CD14-positive monocyte (primary cell): ENCODE results near the gene SPSB3. TPM values are rescaled to one million over a fixed set of nuclear protein-coding genes. Genes with fewer than 3 reads are reported as not detected.

Experiments used
- DNase-seq, 3 donors: peaks; one replicate each; pipeline ENCODE4 v3.0.0-alpha.2; 2011 to 2022
- H2AFZ ChIP-seq: 2 replicates; pipeline ENCODE4 v1.6.0; 2012; ENCODE audit warnings: mild to moderate bottlenecking, low read depth, low read length, inconsistent platforms; ENCODE audit not compliant: insufficient read depth, poor library complexity, severe bottlenecking
- H3K27ac ChIP-seq, 2 donors: 1 replicate in 1 of 2; 2 replicates in 1 of 2; pipeline ENCODE4 v1.5.1; 2012 to 2013; ENCODE audit warnings: low read length in 2 of 2, control low read depth in 1 of 2, inconsistent platforms in 1 of 2, low read depth in 1 of 2, mild to moderate bottlenecking in 1 of 2
- H3K27me3 ChIP-seq, 2 donors: one replicate each; pipeline versions ENCODE4 v1.6.0 to v1.6.1; 2011 to 2013; ENCODE audit warnings: low read length in 2 of 2; ENCODE audit not compliant: control insufficient read depth in 2 of 2, insufficient read depth in 2 of 2
- H3K36me3 ChIP-seq, 2 donors: replicated peaks in 1 of 2; 1 replicate in 1 of 2; 2 replicates in 1 of 2; pipeline versions ENCODE4 v1.5.1 to v1.6.1; 2012 to 2013; ENCODE audit warnings: low read length in 2 of 2, control low read depth in 1 of 2, inconsistent platforms in 1 of 2, mild to moderate bottlenecking in 1 of 2; ENCODE audit not compliant: insufficient read depth in 2 of 2, control insufficient read depth in 1 of 2
- H3K4me1 ChIP-seq, 2 donors: 1 replicate in 1 of 2; 2 replicates in 1 of 2; pipeline versions ENCODE4 v1.5.1 to v1.6.1; 2012 to 2013; ENCODE audit warnings: low read length in 2 of 2, control low read depth in 1 of 2, inconsistent platforms in 1 of 2, mild to moderate bottlenecking in 1 of 2, moderate library complexity in 1 of 2; ENCODE audit not compliant: insufficient read depth in 2 of 2, control insufficient read depth in 1 of 2
- H3K4me2 ChIP-seq: replicated peaks from 2 replicates; pipeline ENCODE3; 2012; ENCODE audit warnings: low read length, moderate library complexity, mild to moderate bottlenecking; ENCODE audit not compliant: poor library complexity, severe bottlenecking; ENCODE audit errors: extremely low read depth
- H3K4me3 ChIP-seq, 3 experiments: fragments of 200-600 bp in 1 of 3; sonication (generic) in 1 of 3; replicated peaks in 1 of 3; 1 replicate in 2 of 3; 2 replicates in 1 of 3; pipeline ENCODE4 v1.5.1; 2011 to 2013; ENCODE audit warnings: low read length in 3 of 3, mild to moderate bottlenecking in 3 of 3, control low read depth in 2 of 3, low read depth in 2 of 3, inconsistent platforms in 1 of 3, moderate library complexity in 1 of 3
- H3K79me2 ChIP-seq: 2 replicates; pipeline ENCODE4 v1.6.0; 2012; ENCODE audit warnings: mild to moderate bottlenecking, control low read depth, inconsistent platforms, low read length, moderate library complexity; ENCODE audit not compliant: insufficient read depth
- H3K9ac ChIP-seq: 2 replicates; pipeline ENCODE4 v1.6.0; 2017; ENCODE audit warnings: low read length, mild to moderate bottlenecking; ENCODE audit not compliant: insufficient read depth, poor library complexity, severe bottlenecking
- H3K9me3 ChIP-seq, 2 donors: replicated peaks in 1 of 2; 1 replicate in 1 of 2; 2 replicates in 1 of 2; pipeline versions ENCODE4 v1.5.1 to v1.6.1; 2012 to 2013; ENCODE audit warnings: low read length in 2 of 2, control low read depth in 1 of 2; ENCODE audit not compliant: control insufficient read depth in 1 of 2, insufficient read depth in 1 of 2
- H4K20me1 ChIP-seq: 2 replicates; pipeline ENCODE4 v1.6.0; 2012; ENCODE audit warnings: mild to moderate bottlenecking, low read length, control low read depth, moderate library complexity; ENCODE audit not compliant: insufficient read depth
- H3K27ac Mint-ChIP-seq, 7 donors: one replicate each; pipeline ENCODE4 v1.8.0; 2020; ENCODE audit warnings: mild to moderate bottlenecking in 7 of 7, mixed read lengths in 7 of 7, moderate library complexity in 6 of 7, inconsistent platforms in 2 of 7
- H3K27me3 Mint-ChIP-seq, 3 donors: one replicate each; pipeline ENCODE4 v1.8.0; 2021 to 2022; ENCODE audit warnings: low read depth in 3 of 3, mild to moderate bottlenecking in 3 of 3, mixed read lengths in 3 of 3, moderate library complexity in 3 of 3, inconsistent platforms in 1 of 3
- H3K36me3 Mint-ChIP-seq, 2 donors: one replicate each; pipeline ENCODE4 v1.8.0; 2020; ENCODE audit warnings: mixed read lengths in 2 of 2, inconsistent platforms in 1 of 2, mild to moderate bottlenecking in 1 of 2
- H3K4me1 Mint-ChIP-seq: one replicate; pipeline ENCODE4 v1.8.0; 2020; ENCODE audit warnings: mild to moderate bottlenecking, mixed read lengths
- H3K4me3 Mint-ChIP-seq, 2 donors: one replicate each; pipeline ENCODE4 v1.8.0; 2020; ENCODE audit warnings: mild to moderate bottlenecking in 2 of 2, mixed read lengths in 2 of 2, moderate library complexity in 1 of 2
- H3K9me3 Mint-ChIP-seq, 7 donors: one replicate each; pipeline ENCODE4 v1.8.0; 2020 to 2022; ENCODE audit warnings: mixed read lengths in 7 of 7, mild to moderate bottlenecking in 6 of 7, moderate library complexity in 6 of 7, inconsistent platforms in 2 of 7
- CTCF ChIP-seq: fragments of 200-600 bp; IDR thresholded peaks from one replicate; pipeline ENCODE4 v1.8.0; 2022; ENCODE audit warnings: antibody characterized with exemption, mild to moderate bottlenecking
- WGBS: methylation state at CpG from one replicate; pipeline ENCODE4 v1.1.5; 2013; ENCODE audit warnings: missing lambda C conversion rate; ENCODE audit not compliant: insufficient coverage; 5-methylcytosine and 5-hydroxymethylcytosine counted together
- intact Hi-C, 2 donors: fragments of 100-400 bp; cut with micrococcal nuclease; formaldehyde crosslinking; loops; one replicate each; pipeline versions ENCODE4 v1.15.0 to v1.15.1; 2023
- polyA plus RNA-seq, 3 donors: library from polyadenylated mRNA; depleted of rRNA in 1 of 3; unstranded in 2 of 3; stranded (reverse) in 1 of 3; fragments of 300-500 nt in 2 of 3; fragments of >200 nt in 1 of 3; fragmentation: Illumina TruSeq in 2 of 3; gene quantifications; 1 replicate in 2 of 3; 2 replicates in 1 of 3; pipeline ENCODE4 v1.2.3, GENCODE V29; 2012 to 2021

The SPSB3 gene
- polyA plus RNA-seq, 3 donors = 36.8 to 151 (median 40.2) TPM

GRCh38 chr16:1776672-1776955 is 5.8 kb downstream of the SPSB3 start:
- no peak for DNase-seq
- intact Hi-C loops = loop anchor here (10.0 kb wide), 3 partner anchors 72 to 302 kb away; partner anchors contain the start of genes CLCN7 (in 1 of the 2) and MAPK8IP3 (in 1 of the 2)

GRCh38 chr16:1775846-1776671 is 6.3 kb downstream of the SPSB3 start:
- H3K27me3 Mint-ChIP-seq = no peaks in the 10 kb centered on the region

More at GRCh38 chr16:1776672-1776955, 5.8 kb downstream of the SPSB3 start:
- Mint-ChIP-seq H3K27ac (peak overlapping the region in 1 of 7 donors; percentile 70), H3K27me3 (no peaks in the 10 kb centered on the region), H3K36me3 (peaks cover 5 to 47% of the 10 kb centered on the region in 2 donors), H3K4me3 (no peak overlapping the region), H3K9me3 (peaks cover 0 to 2% (median 0%) of the 10 kb centered on the region in 7 donors), H3K4me1 (peaks cover 32% of the 10 kb centered on the region)
- Histone ChIP-seq H3K27me3 (no peaks in the 10 kb centered on the region), H3K79me2 (peaks cover 58% of the 10 kb centered on the region), H2AFZ (no peak overlapping the region), H3K4me1 (peaks cover 30 to 45% of the 10 kb centered on the region in 2 donors), H3K36me3 (peaks cover 39% of the 10 kb centered on the region in 2 donors), H3K9ac (no peak overlapping the region), H4K20me1 (peaks cover 93% of the 10 kb centered on the region), H3K4me2 (no peak overlapping the region), H3K27ac (no peak overlapping the region), H3K9me3 (no peaks in the 10 kb centered on the region), H3K4me3 (no peak overlapping the region)
- 93% methylated on average over 8 of the region's 13 CpGs for WGBS
- no peak for TF ChIP-seq CTCF

More at GRCh38 chr16:1775846-1776671, 6.3 kb downstream of the SPSB3 start:
- no peak overlapping the region for H3K4me2 ChIP-seq
- H3K9ac ChIP-seq = no peak overlapping the region
- TF ChIP-seq CTCF = no peak
- no peaks in the 10 kb centered on the region for H3K27me3 ChIP-seq
- no peaks in the 10 kb centered on the region for H3K9me3 ChIP-seq
- 91% methylated on average over 24 of the region's 28 CpGs for WGBS
- Mint-ChIP-seq H3K4me1 (peaks cover 26% of the 10 kb centered on the region), H3K36me3 (peaks cover 5 to 47% of the 10 kb centered on the region in 2 donors), H3K4me3 (no peak overlapping the region), H3K27ac (no peak overlapping the region), H3K9me3 (peaks cover 0 to 2% (median 0%) of the 10 kb centered on the region in 7 donors)
- no peak overlapping the region for H2AFZ ChIP-seq
- intact Hi-C loops = loop anchor here (10.0 kb wide), 3 partner anchors 71 to 301 kb away; partner anchors contain the start of genes CLCN7 (in 1 of the 2) and MAPK8IP3 (in 1 of the 2)
- peaks cover 55% of the 10 kb centered on the region for H3K79me2 ChIP-seq
- peaks cover 39% of the 10 kb centered on the region in 2 donors for H3K36me3 ChIP-seq
- H3K27ac ChIP-seq = no peak overlapping the region
- peaks cover 25 to 39% of the 10 kb centered on the region in 2 donors for H3K4me1 ChIP-seq
- DNase-seq = no peak
- no peak overlapping the region for H3K4me3 ChIP-seq
- peaks cover 87% of the 10 kb centered on the region for H4K20me1 ChIP-seq
